ENCODE data around the gene GUCY2D.

Gene GUCY2D

DNA sequence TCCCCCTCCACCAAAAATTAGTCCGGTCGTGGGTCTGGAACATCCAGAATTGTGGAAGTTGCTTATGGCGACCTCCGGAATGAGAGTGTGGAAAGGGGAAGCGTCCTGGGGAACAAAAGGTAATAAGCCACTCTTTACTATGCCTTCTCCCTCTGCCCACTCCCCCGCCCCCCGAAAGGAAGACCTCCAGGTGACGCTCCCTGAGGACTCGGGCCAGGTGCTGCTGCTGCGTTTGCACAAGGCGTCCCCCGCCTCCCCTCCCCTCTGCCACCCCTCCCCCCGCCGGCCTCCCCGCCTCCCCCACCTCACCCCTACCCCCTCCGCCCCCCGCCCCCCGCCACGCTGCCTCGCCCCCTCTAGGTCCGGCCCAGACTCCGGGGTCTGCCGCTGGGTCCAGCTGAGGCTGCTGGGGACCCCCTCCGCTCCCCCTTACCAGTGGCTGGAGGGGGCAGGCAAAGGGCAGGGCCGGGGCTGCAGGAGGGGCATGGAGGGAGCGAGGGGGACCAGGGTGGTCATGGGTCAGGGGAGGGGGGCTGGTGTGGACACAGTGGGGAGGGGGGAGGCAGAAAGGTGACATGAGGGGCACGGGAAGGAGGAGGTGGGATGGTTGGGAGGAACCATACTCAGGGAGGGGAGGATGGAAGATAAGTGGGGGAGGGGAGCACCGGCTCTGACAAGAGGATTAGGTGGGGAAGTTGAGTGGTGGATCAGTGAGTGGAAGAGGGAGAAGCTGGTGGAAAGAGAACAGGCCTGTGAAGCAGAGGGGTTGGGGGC, 61.5 kb downstream of the GUCY2D start:
- DNase-seq (ENCODE audit: low read depth): no peak
- no peak overlapping the region for H3K4me3 ChIP-seq (ENCODE audit: control insufficient read depth, low read depth, low read length)
- TF ChIP-seq, protein P1, sequence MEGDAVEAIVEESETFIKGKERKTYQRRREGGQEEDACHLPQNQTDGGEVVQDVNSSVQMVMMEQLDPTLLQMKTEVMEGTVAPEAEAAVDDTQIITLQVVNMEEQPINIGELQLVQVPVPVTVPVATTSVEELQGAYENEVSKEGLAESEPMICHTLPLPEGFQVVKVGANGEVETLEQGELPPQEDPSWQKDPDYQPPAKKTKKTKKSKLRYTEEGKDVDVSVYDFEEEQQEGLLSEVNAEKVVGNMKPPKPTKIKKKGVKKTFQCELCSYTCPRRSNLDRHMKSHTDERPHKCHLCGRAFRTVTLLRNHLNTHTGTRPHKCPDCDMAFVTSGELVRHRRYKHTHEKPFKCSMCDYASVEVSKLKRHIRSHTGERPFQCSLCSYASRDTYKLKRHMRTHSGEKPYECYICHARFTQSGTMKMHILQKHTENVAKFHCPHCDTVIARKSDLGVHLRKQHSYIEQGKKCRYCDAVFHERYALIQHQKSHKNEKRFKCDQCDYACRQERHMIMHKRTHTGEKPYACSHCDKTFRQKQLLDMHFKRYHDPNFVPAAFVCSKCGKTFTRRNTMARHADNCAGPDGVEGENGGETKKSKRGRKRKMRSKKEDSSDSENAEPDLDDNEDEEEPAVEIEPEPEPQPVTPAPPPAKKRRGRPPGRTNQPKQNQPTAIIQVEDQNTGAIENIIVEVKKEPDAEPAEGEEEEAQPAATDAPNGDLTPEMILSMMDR (IDR thresholded peaks at IDR 0.05; ENCODE audit: control insufficient read depth, insufficient read depth, low read depth, low read length, missing control alignments): no peak

DNA sequence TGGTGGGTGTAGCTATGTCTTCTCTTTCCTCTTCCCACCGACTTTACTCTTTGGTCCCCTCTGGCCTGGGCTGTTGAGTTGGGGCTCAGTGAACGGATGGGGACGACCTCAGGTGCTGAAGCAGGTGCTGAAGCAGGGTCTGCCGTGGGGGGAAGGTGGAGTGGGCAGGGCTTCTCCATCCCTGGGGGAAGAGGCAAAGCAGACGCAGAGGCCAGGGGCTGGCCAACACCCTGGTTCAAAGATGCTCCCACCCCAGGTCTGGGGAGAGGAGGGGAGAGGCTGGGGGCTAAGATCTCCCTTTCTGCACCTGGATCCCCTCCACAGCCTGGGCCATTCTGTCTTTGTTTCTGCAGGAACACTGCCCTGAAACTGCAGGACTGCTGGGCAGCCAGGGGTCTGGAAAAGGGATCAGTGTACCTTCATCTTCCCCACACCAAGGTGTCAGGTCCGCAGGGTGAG, 62.2 kb downstream of the GUCY2D start:
- no peak for DNase-seq (ENCODE audit: low read depth)
- TF ChIP-seq, protein P1 (IDR thresholded peaks at IDR 0.05; ENCODE audit: control insufficient read depth, insufficient read depth, low read depth, low read length, missing control alignments): no peak
- no peak overlapping the region for H3K4me3 ChIP-seq (ENCODE audit: control insufficient read depth, low read depth, low read length)

DNA sequence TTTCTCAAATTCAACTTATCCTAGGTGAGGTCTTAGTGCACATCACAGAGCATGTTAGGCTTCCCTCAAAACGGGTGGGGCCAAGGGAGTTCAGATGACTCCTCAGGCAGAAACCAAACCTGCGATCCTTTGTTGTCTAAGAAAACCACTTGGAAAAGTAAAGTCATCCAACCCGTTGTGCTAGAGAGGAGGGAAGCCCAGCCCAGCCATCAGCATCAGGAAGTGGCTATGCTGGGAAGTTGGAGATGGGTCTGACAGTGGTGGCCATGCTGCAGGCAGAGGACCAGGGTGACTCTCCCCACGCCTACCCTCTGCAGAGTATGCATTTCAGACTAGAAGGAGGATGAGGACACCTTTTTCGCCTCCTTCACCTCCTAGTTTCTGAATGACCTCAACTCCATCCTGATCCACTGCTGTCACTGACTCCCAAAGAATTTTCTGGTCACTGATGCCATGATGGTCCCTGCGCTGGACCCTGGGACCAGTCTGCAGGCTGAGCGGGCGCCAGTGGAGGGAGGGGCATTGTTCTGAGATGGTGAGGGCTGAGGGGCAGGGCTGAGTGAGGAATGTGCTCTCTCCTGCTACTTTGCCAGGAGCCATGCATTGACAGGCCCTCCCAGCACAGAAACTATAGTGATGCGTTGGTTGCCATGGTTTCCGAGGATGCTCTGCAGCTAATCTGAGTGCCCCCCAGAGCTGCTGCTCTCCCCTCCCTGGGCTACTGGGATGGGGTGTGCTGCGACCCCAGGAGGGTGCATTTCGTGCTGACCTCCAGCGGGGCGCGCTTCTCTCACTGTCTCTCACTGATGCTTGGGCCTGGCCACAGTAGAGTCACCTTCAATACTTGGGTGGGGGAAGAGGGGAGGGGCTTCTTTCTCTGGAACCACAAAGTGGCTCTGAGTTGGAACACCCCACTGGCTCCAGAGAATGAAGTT, 64.7 kb downstream of the GUCY2D start:
- H3K4me3 ChIP-seq (ENCODE audit: control insufficient read depth, low read depth, low read length): no peak overlapping the region
- TF ChIP-seq, protein P1 (IDR thresholded peaks at IDR 0.05; ENCODE audit: control insufficient read depth, insufficient read depth, low read depth, low read length, missing control alignments): no peak
- no peak for DNase-seq (ENCODE audit: low read depth)

DNA sequence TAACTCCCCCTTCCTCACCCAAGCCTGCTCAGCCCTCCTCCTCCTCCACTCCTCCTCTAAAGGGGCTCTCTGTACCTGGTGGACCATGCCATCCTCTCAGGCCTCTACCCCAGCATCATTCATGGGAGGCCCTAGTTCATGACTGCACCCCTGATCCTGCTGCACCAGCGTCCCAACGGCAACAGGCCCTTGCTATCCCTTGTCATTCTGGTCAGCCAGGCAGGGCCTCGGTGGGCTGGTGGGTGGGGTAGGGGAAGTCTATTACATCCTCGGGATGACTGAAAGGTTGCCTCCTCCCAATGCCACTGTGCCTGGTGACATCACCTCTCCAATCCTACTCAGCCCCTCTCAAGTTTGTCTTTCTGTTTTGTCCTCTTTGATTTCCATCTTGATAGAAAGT, 65.4 kb downstream of the GUCY2D start:
- H3K4me3 ChIP-seq (ENCODE audit: control insufficient read depth, low read depth, low read length): no peak overlapping the region
- DNase-seq (ENCODE audit: low read depth): no peak
- TF ChIP-seq, protein P1 (IDR thresholded peaks at IDR 0.05; ENCODE audit: control insufficient read depth, insufficient read depth, low read depth, low read length, missing control alignments): no peak

DNA sequence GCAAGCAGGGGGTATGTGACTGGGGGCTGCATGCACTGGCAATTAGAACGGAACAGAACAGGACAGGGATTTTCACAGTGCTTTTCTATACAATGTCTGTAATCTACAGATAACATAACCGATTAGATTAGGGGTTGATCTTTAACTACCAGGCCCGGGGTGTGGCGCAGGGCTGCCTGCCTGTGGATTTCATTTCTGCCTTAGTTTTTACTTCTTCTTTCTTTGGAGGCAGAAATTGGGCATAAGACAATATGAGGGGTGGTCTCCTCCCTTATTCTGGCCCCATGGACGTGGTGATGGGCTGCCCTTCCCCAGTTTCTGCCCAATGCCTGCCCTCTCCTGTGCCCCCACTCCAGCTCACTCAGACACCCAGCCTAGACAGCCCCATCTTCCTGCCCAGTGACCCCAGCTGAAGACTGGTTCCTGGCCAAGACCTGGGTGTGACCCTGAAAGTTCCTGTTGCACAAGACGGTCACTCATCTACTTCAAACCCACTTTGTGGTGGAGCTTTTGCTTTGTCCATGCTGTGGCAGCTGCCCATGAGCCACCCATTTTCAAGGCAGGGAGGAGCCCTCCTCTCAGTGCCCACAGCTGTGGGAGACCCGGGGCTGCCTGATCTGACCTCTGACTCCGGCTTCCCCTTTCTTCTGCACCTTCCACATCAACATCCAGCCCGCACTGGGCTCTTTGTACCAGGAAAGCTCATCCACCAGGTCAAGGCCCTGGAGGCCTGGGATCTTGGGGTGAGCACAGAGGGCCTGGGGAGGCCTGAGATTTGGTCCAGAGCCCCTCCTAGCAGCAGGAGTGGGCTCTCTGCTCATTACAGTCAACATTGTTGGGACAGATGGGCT, 66.5 kb downstream of the GUCY2D start:
- H3K4me3 ChIP-seq (ENCODE audit: control insufficient read depth, low read depth, low read length): no peak overlapping the region
- TF ChIP-seq, protein P1 (IDR thresholded peaks at IDR 0.05; ENCODE audit: control insufficient read depth, insufficient read depth, low read depth, low read length, missing control alignments): no peak
- no peak for DNase-seq (ENCODE audit: low read depth)

DNA sequence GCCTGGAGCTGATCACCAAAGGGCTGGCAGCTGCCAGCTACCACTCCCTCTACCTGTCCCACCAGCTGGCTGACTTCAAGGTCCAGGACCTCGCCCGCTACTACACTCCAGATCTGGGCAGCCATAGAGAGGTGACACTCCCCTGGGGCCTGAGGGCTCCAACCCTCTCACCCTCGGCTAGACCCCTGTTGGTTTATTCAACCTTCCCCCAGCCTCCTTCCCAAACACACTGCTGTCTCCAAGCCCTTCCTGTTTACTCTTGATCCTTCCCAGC, 67.1 kb downstream of the GUCY2D start:
- no peak for DNase-seq (ENCODE audit: low read depth)
- H3K4me3 ChIP-seq (ENCODE audit: control insufficient read depth, low read depth, low read length): no peak overlapping the region
- TF ChIP-seq, protein P1 (IDR thresholded peaks at IDR 0.05; ENCODE audit: control insufficient read depth, insufficient read depth, low read depth, low read length, missing control alignments): no peak
